ENCODE measurements around the gene HOXB6. TPM values are rescaled to one million over a fixed set of nuclear protein-coding genes. Genes with fewer than 3 reads are reported as not detected.

Gene HOXB6
- total RNA-seq, 1 experiment from 2014 or later, result 196 TPM

GRCh38 chr17:48613862-48614694 is 9.3 kb upstream of the HOXB6 start:
- H3K27me3 ChIP-seq (ENCODE audit: control insufficient read depth, insufficient read depth, low read length), result no peaks in the 10 kb centered on the region

GRCh38 chr17:48612854-48613691 is 8.3 kb upstream of the HOXB6 start:
- no peaks in the 10 kb centered on the region for H3K9me3 ChIP-seq (ENCODE audit: control insufficient read depth, insufficient read depth, low read depth, low read length)
- peak overlapping the region; percentile 99 for H3K27ac ChIP-seq (ENCODE audit: low read length)
- peak; percentile 3 for ATAC-seq
- H3K4me3 ChIP-seq (ENCODE audit: low read depth in 2 of 2, low read length in 2 of 2), result peak overlapping the region; percentile 68 to 71
- in situ Hi-C loops (cut with HindIII; ENCODE audit: low pct_unique_long_range_greater_than_20kb, low sequenced_read_pairs) (no loop called here), intact Hi-C loops (cut with micrococcal nuclease; ENCODE audit: unreplicated experiment) (loop anchor here (10.0 kb wide), 1 partner anchor 588 kb away; no protein-coding TSS in a partner anchor)
- no peaks in the 10 kb centered on the region for H3K27me3 ChIP-seq (ENCODE audit: control insufficient read depth, insufficient read depth, low read length)
- no peak for DNase-seq (ENCODE audit: low read depth, low spot score)
- peaks cover 45% of the 10 kb centered on the region for H3K4me1 ChIP-seq (ENCODE audit: control insufficient read depth, insufficient read depth, low read length)
- ChIA-PET POLR2A (interaction anchor here (0.6 to 1.1 kb wide), 5 partner anchors 12 to 66 kb away, joined by 3 to 4 read pairs (median 4); no protein-coding TSS in a partner anchor), CTCF (interaction anchor here (0.6 to 1.3 kb wide), 3 partner anchors 19 to 261 kb away, joined by 3 to 5 read pairs (median 4); partner anchors contain the start of gene HOXB5)
- BruUV-seq (replicated peaks), result TSS peak; percentile 80
- no peaks in the 10 kb centered on the region; the same call in 1 of the 2 replicates for H3K36me3 ChIP-seq (ENCODE audit: control insufficient read depth, insufficient read depth, low read length)
- TF ChIP-seq, protein P1, sequence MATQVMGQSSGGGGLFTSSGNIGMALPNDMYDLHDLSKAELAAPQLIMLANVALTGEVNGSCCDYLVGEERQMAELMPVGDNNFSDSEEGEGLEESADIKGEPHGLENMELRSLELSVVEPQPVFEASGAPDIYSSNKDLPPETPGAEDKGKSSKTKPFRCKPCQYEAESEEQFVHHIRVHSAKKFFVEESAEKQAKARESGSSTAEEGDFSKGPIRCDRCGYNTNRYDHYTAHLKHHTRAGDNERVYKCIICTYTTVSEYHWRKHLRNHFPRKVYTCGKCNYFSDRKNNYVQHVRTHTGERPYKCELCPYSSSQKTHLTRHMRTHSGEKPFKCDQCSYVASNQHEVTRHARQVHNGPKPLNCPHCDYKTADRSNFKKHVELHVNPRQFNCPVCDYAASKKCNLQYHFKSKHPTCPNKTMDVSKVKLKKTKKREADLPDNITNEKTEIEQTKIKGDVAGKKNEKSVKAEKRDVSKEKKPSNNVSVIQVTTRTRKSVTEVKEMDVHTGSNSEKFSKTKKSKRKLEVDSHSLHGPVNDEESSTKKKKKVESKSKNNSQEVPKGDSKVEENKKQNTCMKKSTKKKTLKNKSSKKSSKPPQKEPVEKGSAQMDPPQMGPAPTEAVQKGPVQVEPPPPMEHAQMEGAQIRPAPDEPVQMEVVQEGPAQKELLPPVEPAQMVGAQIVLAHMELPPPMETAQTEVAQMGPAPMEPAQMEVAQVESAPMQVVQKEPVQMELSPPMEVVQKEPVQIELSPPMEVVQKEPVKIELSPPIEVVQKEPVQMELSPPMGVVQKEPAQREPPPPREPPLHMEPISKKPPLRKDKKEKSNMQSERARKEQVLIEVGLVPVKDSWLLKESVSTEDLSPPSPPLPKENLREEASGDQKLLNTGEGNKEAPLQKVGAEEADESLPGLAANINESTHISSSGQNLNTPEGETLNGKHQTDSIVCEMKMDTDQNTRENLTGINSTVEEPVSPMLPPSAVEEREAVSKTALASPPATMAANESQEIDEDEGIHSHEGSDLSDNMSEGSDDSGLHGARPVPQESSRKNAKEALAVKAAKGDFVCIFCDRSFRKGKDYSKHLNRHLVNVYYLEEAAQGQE (IDR thresholded peaks at IDR 0.05; ENCODE audit: insufficient read depth in 1 of 2, low read depth in 2 of 2, low read length in 1 of 2), result no peak
- no peak for TF ChIP-seq POLR2AphosphoS5 (IDR thresholded peaks at IDR 0.05; ENCODE audit: low read depth, low read length)
- peak; percentile 44; the same call in 1 of the 2 replicates for TF ChIP-seq TCF7L2 (IDR thresholded peaks at IDR 0.05; ENCODE audit: low read depth, low read length)
- peak; percentile 37; the same call in 1 of the 2 replicates for TF ChIP-seq SIN3A (IDR thresholded peaks at IDR 0.05; ENCODE audit: borderline replicate concordance, insufficient read depth, low read depth, low read length)

More at GRCh38 chr17:48613862-48614694, 9.3 kb upstream of the HOXB6 start:
- Histone ChIP-seq H3K36me3 (ENCODE audit: control insufficient read depth, insufficient read depth, low read length) (no peaks in the 10 kb centered on the region; the same call in 1 of the 2 replicates), H3K9me3 (ENCODE audit: control insufficient read depth, insufficient read depth, low read depth, low read length) (no peaks in the 10 kb centered on the region), H3K4me1 (ENCODE audit: control insufficient read depth, insufficient read depth, low read length) (peaks cover 43% of the 10 kb centered on the region), H3K27ac (ENCODE audit: low read length) (peak overlapping the region; percentile 99), H3K4me3 (ENCODE audit: low read depth in 2 of 2, low read length in 2 of 2) (peak overlapping the region; percentile 68 to 71)
- CTCF ChIA-PET, result interaction anchor here (0.6 to 0.9 kb wide), 4 partner anchors 23 to 476 kb away, joined by 5 to 8 read pairs (median 6); no protein-coding TSS in a partner anchor
- BruUV-seq (replicated peaks), result no TSS peak
- TF ChIP-seq POLR2AphosphoS5 (IDR thresholded peaks at IDR 0.05; ENCODE audit: low read depth, low read length) (peak; percentile 71), TCF7L2 (IDR thresholded peaks at IDR 0.05; ENCODE audit: low read depth, low read length) (peak; percentile 41; the same call in 1 of the 2 replicates), SIN3A (IDR thresholded peaks at IDR 0.05; ENCODE audit: borderline replicate concordance, insufficient read depth, low read depth, low read length) (peak; percentile 70; the same call in 1 of the 2 replicates)
- TF ChIP-seq, protein P2, sequence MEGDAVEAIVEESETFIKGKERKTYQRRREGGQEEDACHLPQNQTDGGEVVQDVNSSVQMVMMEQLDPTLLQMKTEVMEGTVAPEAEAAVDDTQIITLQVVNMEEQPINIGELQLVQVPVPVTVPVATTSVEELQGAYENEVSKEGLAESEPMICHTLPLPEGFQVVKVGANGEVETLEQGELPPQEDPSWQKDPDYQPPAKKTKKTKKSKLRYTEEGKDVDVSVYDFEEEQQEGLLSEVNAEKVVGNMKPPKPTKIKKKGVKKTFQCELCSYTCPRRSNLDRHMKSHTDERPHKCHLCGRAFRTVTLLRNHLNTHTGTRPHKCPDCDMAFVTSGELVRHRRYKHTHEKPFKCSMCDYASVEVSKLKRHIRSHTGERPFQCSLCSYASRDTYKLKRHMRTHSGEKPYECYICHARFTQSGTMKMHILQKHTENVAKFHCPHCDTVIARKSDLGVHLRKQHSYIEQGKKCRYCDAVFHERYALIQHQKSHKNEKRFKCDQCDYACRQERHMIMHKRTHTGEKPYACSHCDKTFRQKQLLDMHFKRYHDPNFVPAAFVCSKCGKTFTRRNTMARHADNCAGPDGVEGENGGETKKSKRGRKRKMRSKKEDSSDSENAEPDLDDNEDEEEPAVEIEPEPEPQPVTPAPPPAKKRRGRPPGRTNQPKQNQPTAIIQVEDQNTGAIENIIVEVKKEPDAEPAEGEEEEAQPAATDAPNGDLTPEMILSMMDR (IDR thresholded peaks at IDR 0.05), result no peak
- TF ChIP-seq, protein P1 (IDR thresholded peaks at IDR 0.05; ENCODE audit: insufficient read depth in 1 of 2, low read depth in 2 of 2, low read length in 1 of 2), result 0 out of 4 replicates have a peak, but pooled peaks of 1 of the 2 experiments have one; percentile 56
- POLR2A ChIA-PET, result interaction anchor here (0.6 to 2.4 kb wide), 6 partner anchors 8 to 34 kb away, joined by 3 to 13 read pairs (median 6); partner anchors contain the start of gene HOXB6
- no peak for ATAC-seq
- in situ Hi-C loops (cut with HindIII; ENCODE audit: low pct_unique_long_range_greater_than_20kb, low sequenced_read_pairs) (no loop called here), intact Hi-C loops (cut with micrococcal nuclease; ENCODE audit: unreplicated experiment) (loop anchor here (10.0 kb wide), 1 partner anchor 589 kb away; no protein-coding TSS in a partner anchor)
- DNase-seq (ENCODE audit: low read depth, low spot score), result no peak
